Ovary (tissue), 9 donors: ENCODE measurements around the gene CAPN15. TPM values are rescaled to one million over a fixed set of nuclear protein-coding genes. Genes with fewer than 3 reads are reported as not detected.

Source experiments
- DNase-seq, 5 donors: peaks; one replicate each; pipeline ENCODE4 v3.0.0-alpha.2; 2019 to 2020
- H3K27ac ChIP-seq, 2 donors: fragments of 200-600 bp; one replicate each; pipeline versions ENCODE4 v1.5.1 to v1.8.0; 2019 to 2022
- H3K27me3 ChIP-seq: fragments of 200-600 bp; one replicate; pipeline ENCODE4 v1.8.0; 2022
- H3K36me3 ChIP-seq: fragments of 200-600 bp; sonication (generic); one replicate; pipeline ENCODE4 v1.5.1; 2019
- H3K4me1 ChIP-seq: one replicate; pipeline ENCODE4 v1.8.1; 2013; ENCODE audit warnings: mild to moderate bottlenecking, moderate library complexity; ENCODE audit not compliant: insufficient read depth
- H3K4me3 ChIP-seq: fragments of 200-600 bp; sonication (generic); one replicate; pipeline ENCODE4 v1.5.1; 2017
- H3K9me3 ChIP-seq, 2 donors: fragments of 200-600 bp in 1 of 2; sonication (generic) in 1 of 2; one replicate each; pipeline versions ENCODE4 v1.5.1 to v1.8.1; 2013 to 2019; ENCODE audit warnings: mild to moderate bottlenecking in 1 of 2, moderate library complexity in 1 of 2
- EP300 ChIP-seq: sonication (generic); formaldehyde crosslinking; IDR thresholded peaks from one replicate; pipeline ENCODE4 v1.6.1; 2017; ENCODE audit warnings: antibody characterized with exemption
- POLR2A ChIP-seq: fragments of 450-650 bp; IDR thresholded peaks from one replicate; pipeline ENCODE4 v1.6.1; 2017; ENCODE audit warnings: antibody characterized with exemption, mild to moderate bottlenecking, moderate library complexity
- WGBS, 3 donors: extraction: QIAGEN DNeasy Blood & Tissue Kit in 1 of 3; methylation state at CpG; one replicate each; pipeline versions ENCODE4 v1.1.5 to v1.1.7; 2013 to 2017; 5-methylcytosine and 5-hydroxymethylcytosine counted together
- intact Hi-C, 4 donors: fragments of 100-400 bp; cut with DNase I; formaldehyde crosslinking; loops; one replicate each; pipeline versions ENCODE4 v1.11.0 to v1.15.1; 2022 to 2023
- polyA plus RNA-seq, 2 donors: library from polyadenylated mRNA; stranded (reverse); fragments of 200-250 nt in 1 of 2; fragments of 350-450 nt in 1 of 2; fragmentation: Illumina TruSeq in 1 of 2; extraction: RNeasy Lipid Tissue Mini Kit (QIAGEN cat#74804) in 1 of 2; gene quantifications; one replicate each; pipeline ENCODE4 v1.2.3, GENCODE V29; 2013 to 2014
- total RNA-seq, 7 donors: library from RNA; depleted of rRNA in 2 of 7; stranded (reverse); fragments of >200 nt in 2 of 7; fragmentation: NEBNext Ultra II Directional in 3 of 7; extraction: Animal tissue kit (Norgen Biotek cat#: 25700) in 3 of 7; gene quantifications; one replicate each; pipeline versions ENCODE4 v1.1.0 to v1.2.4, GENCODE V29; 2016 to 2023
- TF ChIP-seq, protein P1 (sequence below), 3 donors: fragments of 450-650 bp in 2 of 3; fragments of 200-600 bp in 1 of 3; IDR thresholded peaks; one replicate each; pipeline versions ENCODE4 v1.5.1 to v1.8.0; 2016 to 2022; ENCODE audit warnings: antibody characterized with exemption in 3 of 3, mild to moderate bottlenecking in 1 of 3
- donor health status: DM: no; HTN: no; CAD: no; lungs with moderate emphysema.
- donor health status: DM: no; HTN: no; CAD: no.
- donor health status: Bipolar disorder and iron deficiency.
- donor health status: DM: yes; HTN: yes; CAD: no.
- donor health status: DM: no; HTN: no; CAD: no.
- donor health status: DM: yes; HTN: yes; CAD: no.

Gene CAPN15
- total and polyA plus RNA-seq, 9 donors: 1.6 to 38.9 (median 25.0) TPM

DNA sequence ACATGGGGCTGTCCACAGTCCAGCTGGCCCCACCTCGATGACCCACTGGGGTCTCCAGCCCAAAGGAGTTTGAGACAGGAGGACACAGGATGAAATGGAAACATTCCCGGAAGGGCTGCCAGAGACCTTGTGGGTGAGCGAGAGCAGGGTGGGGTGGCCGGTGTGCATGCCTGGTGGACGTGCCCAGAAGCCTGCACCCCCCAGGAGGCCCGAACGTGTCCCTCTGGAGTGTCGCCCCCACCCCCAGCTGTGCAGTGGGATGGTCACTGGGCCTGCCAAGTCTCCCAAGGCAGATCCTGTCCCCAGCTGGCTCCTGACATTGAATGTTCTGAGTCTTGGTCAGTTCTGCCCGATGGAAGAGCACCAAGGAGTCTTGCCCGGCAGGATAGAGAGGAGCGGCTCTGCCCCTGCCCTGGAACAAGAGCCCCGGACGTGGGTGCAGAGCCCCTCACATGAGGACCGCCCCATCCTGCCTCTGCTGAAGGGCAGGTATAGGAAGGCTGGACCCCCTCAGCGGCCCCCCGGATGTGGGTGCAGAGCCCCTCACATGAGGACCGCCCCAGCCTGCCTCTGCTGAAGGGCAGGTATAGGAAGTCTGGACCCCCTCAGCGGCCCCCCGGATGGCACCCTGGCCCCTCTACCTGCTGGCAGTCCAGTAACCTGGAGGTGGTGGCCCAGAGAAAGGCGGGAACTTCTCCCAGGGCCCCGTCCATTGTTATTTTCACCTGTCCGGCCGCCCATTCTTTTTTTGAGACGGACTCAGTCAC is 3.1 kb upstream of the CAPN15 start:
- 54 to 63% (median 62%) methylated on average over 24 of the region's 24 CpGs for WGBS, 3 donors
- no peak overlapping the region for H3K27ac ChIP-seq
- DNase-seq: peak in 3 of 5 donors; percentile 39 to 53 (median 39)

DNA sequence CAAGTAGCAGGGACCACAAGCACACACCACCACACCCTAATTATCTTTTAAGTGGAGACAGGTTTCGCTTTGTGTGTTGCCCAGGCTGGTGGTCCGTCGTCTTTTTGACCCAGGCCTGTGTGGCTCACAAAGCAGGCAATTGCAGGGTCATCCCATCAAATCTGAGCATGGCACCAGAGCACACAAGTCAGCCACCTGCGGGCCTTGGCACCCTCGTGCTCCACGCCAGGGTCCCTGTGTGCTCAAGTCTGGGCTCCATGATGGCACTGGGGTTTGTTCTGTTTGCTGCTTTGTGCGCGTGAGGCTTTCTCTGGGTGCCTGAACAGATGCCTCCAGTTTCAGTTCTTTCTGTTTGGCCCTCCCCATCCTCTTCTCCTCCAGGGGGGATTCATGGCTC is 2.4 kb upstream of the CAPN15 start:
- no peak for DNase-seq
- H3K27me3 ChIP-seq: no peaks in the 10 kb centered on the region
- no peak overlapping the region for H3K4me3 ChIP-seq
- intact Hi-C loops: loop anchor here in 1 of 4 donors (10.0 kb wide), 1 partner anchor 1160 kb away; no protein-coding TSS in a partner anchor
- no peak overlapping the region for H3K27ac ChIP-seq
- H3K36me3 ChIP-seq: no peaks in the 10 kb centered on the region
- no peaks in the 10 kb centered on the region for H3K9me3 ChIP-seq
- H3K4me1 ChIP-seq: peaks cover 20% of the 10 kb centered on the region
- 88 to 94% (median 94%) methylated on average over 8 of the region's 8 CpGs for WGBS, 3 donors
- TF ChIP-seq POLR2A (no peak), EP300 (no peak)
- TF ChIP-seq, protein P1, sequence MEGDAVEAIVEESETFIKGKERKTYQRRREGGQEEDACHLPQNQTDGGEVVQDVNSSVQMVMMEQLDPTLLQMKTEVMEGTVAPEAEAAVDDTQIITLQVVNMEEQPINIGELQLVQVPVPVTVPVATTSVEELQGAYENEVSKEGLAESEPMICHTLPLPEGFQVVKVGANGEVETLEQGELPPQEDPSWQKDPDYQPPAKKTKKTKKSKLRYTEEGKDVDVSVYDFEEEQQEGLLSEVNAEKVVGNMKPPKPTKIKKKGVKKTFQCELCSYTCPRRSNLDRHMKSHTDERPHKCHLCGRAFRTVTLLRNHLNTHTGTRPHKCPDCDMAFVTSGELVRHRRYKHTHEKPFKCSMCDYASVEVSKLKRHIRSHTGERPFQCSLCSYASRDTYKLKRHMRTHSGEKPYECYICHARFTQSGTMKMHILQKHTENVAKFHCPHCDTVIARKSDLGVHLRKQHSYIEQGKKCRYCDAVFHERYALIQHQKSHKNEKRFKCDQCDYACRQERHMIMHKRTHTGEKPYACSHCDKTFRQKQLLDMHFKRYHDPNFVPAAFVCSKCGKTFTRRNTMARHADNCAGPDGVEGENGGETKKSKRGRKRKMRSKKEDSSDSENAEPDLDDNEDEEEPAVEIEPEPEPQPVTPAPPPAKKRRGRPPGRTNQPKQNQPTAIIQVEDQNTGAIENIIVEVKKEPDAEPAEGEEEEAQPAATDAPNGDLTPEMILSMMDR (IDR thresholded peaks at IDR 0.05): no peak

More for the DNA sequence above, 3.1 kb upstream of the CAPN15 start:
- intact Hi-C loops: loop anchor here in 1 of 4 donors (10.0 kb wide), 1 partner anchor 1160 kb away; no protein-coding TSS in a partner anchor
- H3K4me1 ChIP-seq: peaks cover 16% of the 10 kb centered on the region
- no peak overlapping the region for H3K4me3 ChIP-seq
- H3K27me3 ChIP-seq: no peaks in the 10 kb centered on the region
- no peaks in the 10 kb centered on the region for H3K36me3 ChIP-seq
- H3K9me3 ChIP-seq: no peaks in the 10 kb centered on the region
- TF ChIP-seq, protein P1 (IDR thresholded peaks at IDR 0.05): no peak
- TF ChIP-seq EP300 (no peak), POLR2A (no peak)

DNA sequence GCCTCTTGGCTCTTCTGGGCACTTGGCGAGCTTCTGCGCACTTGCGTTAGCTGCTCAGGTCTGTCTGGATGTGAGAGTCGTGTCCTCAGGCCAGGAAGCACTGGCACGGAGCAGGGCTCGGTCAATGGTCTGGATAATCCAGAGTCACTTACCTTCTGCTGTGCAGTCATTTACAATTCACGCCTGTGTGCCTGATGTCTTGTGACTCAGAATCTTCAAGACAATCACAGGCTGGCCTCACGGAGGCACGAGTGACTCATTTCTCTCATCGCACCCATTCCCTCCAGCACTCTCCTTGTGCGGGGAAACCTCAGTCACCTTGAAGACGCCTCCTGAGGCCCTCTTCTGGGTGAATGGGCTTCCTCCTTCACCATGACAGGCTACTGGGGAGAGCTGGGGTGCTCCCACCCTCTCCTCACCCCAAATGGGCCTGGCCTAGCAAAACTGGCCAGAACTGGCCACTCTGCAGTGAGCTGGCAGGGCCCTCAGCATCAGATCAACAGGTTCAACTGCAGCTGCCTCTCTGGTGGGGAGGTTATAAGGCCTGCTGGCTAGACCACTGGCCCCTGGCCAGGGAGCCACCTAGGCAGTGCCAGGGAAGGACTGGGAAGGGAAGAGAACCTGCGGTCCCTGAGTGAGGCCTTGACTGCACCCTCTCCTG is 1.9 kb upstream of the CAPN15 start:
- peak in 4 of 5 donors; percentile 34 to 63 (median 58) for DNase-seq
- intact Hi-C loops: loop anchor here in 1 of 4 donors (10.0 kb wide), 1 partner anchor 1159 kb away; no protein-coding TSS in a partner anchor
- H3K4me1 ChIP-seq: peaks cover 20% of the 10 kb centered on the region
- WGBS, 3 donors: 77 to 79% (median 78%) methylated on average over 13 of the region's 13 CpGs
- TF ChIP-seq, protein P1 (IDR thresholded peaks at IDR 0.05): no peak
- TF ChIP-seq POLR2A (no peak), EP300 (no peak)
- no peaks in the 10 kb centered on the region for H3K27me3 ChIP-seq
- H3K4me3 ChIP-seq: no peak overlapping the region
- H3K9me3 ChIP-seq: no peaks in the 10 kb centered on the region
- no peaks in the 10 kb centered on the region for H3K36me3 ChIP-seq
- H3K27ac ChIP-seq: peak overlapping the region in 1 of 2 donors; percentile 100

DNA sequence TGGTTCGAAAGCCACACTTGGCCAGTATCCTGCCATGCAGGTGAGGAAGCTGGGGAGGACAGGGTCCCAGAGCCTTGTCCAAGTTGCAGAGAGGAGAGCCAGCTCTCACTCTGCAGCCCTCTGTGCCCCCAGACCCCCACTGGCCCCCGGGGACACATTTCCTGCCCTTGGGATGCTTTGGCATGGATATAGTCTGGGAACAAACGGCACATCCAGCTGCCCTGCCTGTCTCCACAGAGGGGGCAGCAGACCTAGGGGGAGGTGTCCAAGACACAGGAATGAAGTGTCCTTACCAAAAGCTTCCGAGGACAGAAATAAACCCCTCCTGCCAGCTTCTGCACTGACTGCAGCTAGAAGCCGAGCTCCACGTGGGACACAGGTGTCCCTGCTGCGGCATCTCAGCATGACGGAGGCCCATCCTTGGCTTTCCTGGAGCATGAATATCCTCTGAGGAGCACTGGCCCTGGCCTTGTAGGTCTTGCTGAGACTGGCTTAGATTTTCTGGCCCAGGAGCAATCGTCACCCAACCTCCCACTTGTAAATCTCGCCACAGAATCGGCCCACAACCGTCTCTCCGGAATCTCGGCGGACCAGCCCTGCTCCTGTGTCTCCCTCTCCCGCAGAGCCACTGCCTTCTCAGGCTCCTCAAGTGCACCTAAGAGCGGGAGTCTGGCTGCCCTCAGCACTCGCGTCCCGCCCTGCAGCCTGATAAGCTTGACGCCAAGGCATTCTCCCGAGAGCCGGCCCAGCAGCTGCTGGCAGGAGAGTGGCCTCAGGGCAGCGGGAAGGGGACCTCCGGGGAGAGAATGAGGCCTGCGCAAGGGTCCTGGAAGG is 1.1 kb upstream of the CAPN15 start:
- H3K4me1 ChIP-seq: peaks cover 20% of the 10 kb centered on the region
- DNase-seq: peak; percentile 54 to 77 (median 62)
- TF ChIP-seq EP300 (no peak), POLR2A (no peak)
- TF ChIP-seq, protein P1 (IDR thresholded peaks at IDR 0.05): no peak

More for the DNA sequence above, 1.1 kb upstream of the CAPN15 start:
- intact Hi-C loops: loop anchor here in 2 of 4 donors (1.0 to 10.0 kb wide), 2 partner anchors 100 to 1158 kb away; no protein-coding TSS in a partner anchor
- H3K27me3 ChIP-seq: no peaks in the 10 kb centered on the region
- H3K9me3 ChIP-seq: no peaks in the 10 kb centered on the region
- 4 to 7% (median 7%) methylated on average over 25 to 26 of the region's 26 CpGs for WGBS, 3 donors
- peak overlapping the region; percentile 59 for H3K4me3 ChIP-seq
- peak overlapping the region; percentile 92 to 100 for H3K27ac ChIP-seq
- no peaks in the 10 kb centered on the region for H3K36me3 ChIP-seq
